ENCODE measurements around the gene NBEA.
"Not testable (repeated sequence)": the region's sequence is repeated elsewhere in the genome, so short reads cannot be mapped to it uniquely, and the experiment has no call there.

Gene NBEA

GRCh38 chr13:34941835-34942731, at the start of gene NBEA:
Gene NBEA, plus strand, starts transcription at chr13:34942270. Its CDS starts 551 bp downstream, at chr13:34942821.
- peak; percentile 74 for DNase-seq

DNA sequence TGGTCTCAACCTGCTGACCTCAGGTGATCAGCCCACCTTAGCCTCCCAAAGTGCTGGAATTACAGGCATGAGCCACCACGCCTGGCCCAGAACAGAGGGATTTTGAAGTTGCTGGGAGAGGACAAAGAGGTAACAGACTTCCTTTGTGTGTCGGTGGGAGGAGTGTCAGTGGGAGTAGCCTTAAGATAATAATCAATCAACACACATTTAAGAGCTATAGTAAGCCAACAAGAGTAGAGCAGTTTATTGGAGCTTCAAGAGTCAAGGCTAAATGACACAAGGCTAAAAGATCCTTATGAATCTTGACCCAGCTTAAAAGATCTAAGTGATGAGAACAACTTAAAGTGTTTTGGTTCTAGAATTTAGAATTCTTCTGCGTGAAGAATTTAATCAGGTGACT, 47.3 kb upstream of the NBEA start:
- no peak for DNase-seq

GRCh38 chr13:34897220-34897619, 44.9 kb upstream of the NBEA start:
- no peak for DNase-seq

DNA sequence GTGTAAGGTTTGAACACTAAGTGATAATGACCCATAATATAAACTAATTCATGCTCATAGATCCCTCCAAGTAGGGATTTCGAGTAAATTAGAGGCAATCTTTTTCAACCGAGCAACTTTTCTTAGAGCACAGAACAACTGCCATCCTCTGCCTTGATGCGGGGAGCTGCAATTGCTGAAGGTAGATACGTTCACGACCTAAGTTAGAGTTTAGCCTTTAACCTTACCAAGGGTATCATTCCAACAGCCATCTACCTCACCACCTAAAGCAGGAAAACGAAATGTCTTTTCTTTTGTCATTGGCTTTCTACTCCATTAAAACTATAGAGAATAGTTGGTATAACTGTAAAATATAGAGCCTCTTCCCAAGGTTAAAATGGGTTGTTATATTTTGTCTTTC, 42.2 kb upstream of the NBEA start:
- DNase-seq: no peak

- no peak for DNase-seq
Measured at GRCh38 chr13:34900288-34900739, 41.8 kb upstream of the NBEA start.

DNA sequence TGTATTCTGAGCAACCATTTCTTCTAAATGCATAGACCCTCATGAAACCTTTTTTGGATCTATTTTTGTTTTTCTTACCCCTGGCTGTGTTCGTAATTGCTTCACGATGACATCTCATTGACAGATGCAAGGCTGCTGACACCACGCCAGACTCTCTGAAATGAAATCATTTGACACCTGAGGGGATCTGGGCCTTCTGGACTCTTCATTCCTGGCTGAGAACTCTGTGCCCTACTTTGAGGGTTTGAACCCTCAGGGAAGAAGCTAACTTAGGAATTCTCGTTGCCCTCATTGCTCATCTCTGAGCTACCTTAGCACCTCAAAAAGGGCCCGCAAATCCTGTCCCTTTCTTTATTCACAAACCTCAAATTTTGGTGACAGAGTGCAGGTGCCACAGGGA, 40.5 kb upstream of the NBEA start:
- DNase-seq: no peak

DNA sequence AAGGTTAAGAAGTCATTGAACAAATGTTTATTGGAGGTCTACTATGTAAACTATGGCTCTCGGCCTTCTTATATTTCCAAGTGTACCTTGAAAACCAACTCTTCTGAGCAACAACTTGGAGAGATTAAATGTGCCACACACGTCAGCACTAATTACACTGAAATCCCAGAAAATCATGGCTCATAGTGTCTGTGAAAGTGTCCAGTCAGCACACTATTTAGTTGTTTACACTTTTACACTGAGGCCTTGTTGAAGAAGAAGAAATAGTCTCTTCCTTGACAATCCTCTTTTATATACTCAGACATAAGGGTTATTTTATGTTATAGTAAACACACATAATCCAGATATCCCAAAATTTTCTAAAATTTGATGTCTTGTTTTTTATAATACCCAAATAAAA, 30.9 kb upstream of the NBEA start:
- no peak for DNase-seq

DNA sequence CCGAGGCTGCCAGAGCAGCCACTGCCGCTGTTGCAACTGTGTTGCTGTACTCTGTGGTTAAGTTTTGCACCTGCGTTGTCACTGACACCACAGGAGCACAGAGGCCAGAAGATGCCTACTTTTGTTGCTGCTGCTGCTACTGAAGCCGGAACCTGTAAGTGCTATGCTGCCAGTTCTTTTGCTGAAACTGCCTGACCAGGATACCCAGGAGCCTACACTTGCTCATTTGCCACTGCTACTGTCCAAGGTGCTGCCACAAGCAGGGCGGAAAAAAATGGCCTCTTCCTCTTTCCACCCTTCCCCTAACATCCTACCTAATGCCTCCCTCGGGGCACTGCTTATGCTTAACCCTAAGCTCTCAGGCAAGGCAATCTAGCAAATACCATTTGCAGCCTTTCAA, 29.0 kb upstream of the NBEA start:
- no peak for DNase-seq

GRCh38 chr13:34914416-34914815, 27.7 kb upstream of the NBEA start:
- no peak for DNase-seq

DNA sequence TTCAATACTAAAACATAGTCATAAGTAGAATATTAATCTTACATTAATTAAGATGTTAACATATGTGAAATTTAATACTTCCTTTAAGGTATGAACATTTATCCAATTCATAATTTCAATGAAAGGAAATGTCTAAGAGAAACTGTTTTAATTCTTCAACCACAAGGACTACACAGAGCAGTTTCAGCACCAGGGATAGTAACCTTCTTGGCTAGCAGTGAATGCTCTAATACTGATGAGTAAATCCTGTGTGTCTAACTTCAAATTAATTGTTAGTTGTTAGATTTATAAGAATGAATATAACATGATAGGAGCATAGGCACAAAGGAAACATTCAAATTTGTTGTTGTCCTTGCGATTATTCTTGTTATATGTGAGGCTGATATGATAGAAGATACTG, 15.6 kb upstream of the NBEA start:
- no peak for DNase-seq

DNA sequence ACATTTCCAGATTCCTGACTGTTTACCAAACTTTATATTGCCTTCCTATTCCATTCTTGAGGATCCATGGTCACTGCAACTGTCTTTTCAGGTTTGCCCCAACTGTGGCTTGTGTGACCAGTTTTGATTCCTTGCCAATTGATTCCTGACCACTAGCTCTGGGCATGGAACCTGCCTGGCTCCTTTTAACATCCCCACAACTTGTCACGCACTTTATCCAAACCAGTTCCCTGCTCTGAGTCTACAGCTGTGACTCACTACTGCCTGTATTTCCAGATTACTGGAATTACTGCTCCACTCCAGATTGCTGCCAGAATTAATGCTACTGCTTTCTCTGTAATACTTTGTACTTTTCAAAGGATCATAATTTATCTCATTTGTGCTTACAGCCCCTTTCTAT, 13.4 kb upstream of the NBEA start:
- DNase-seq: not testable (repeated sequence)

- no peak for DNase-seq
Measured at GRCh38 chr13:34931572-34931971, 10.5 kb upstream of the NBEA start.

GRCh38 chr13:34933349-34933748, 8.7 kb upstream of the NBEA start:
- peak; percentile 83 for DNase-seq

DNA sequence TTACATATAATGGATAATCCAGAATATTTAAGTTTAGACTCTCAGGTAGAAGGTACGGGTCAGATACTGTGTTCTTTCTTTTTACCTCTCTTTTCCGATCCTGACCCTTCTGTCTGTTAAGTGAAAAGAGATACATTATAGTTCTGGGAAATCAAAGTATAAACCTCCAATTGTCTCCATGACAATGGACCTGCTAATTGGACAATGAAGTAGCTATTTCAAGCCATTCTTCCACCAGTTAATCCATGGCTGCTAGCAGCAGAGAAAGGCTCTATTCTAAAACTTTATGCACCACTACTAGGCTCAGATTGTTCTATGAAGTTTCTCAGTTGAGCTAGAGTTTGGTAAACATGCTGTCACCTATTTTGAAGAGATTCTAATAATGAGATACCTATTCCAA, 8.3 kb upstream of the NBEA start:
- peak; percentile 25 for DNase-seq

- no peak for DNase-seq
Measured at GRCh38 chr13:34935841-34936240, 6.2 kb upstream of the NBEA start.

GRCh38 chr13:34939771-34940170, 2.3 kb upstream of the NBEA start:
- DNase-seq: no peak

DNA sequence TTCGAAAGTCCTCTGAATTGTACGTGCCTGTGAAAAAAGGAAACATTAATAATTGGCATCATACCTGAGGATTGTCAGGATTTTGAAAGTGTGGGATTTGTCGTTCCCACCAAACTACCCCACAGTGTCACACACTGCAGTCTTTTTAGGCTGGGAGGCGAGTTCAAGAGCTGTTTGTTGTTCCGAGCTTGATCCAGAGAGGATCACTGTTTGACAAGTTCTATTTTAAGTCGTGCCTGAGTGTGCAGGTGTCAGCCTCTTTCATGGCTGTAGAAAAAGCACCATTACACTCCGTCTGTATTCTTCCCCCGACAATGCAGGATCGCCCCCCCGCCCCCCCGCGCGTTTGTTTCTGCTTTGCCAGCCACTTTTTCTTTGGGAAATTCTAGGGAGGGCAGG, 635 bp upstream of the NBEA start:
- no peak for DNase-seq

DNA sequence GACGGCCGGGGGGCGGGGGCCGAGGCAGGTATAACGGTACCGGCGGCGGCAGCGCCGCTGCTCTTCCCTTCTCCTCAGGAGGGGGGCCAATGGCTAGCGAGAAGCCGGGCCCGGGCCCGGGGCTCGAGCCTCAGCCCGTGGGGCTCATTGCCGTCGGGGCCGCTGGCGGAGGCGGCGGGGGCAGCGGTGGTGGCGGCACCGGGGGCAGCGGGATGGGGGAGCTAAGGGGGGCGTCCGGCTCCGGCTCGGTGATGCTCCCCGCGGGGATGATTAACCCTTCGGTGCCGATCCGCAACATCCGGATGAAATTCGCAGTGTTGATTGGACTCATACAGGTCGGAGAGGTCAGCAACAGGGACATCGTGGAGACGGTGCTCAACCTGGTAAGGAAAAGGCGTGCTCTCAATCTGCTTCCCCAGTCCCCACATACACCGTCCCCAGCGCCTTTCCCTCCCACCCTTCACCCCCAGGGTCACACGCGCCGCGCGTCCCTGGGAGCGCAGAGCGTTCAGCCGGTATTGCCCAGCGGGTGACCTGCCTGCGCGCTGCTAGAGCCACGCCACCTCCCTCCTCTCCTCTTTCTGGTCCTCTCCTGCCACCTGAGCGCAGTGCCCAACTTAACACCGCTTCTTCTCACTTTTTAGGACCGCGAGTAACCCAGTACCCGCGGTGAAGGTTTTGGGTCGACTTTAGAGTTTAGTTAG, 814 bp downstream of the NBEA start:
- DNase-seq: peak; percentile 41

DNA sequence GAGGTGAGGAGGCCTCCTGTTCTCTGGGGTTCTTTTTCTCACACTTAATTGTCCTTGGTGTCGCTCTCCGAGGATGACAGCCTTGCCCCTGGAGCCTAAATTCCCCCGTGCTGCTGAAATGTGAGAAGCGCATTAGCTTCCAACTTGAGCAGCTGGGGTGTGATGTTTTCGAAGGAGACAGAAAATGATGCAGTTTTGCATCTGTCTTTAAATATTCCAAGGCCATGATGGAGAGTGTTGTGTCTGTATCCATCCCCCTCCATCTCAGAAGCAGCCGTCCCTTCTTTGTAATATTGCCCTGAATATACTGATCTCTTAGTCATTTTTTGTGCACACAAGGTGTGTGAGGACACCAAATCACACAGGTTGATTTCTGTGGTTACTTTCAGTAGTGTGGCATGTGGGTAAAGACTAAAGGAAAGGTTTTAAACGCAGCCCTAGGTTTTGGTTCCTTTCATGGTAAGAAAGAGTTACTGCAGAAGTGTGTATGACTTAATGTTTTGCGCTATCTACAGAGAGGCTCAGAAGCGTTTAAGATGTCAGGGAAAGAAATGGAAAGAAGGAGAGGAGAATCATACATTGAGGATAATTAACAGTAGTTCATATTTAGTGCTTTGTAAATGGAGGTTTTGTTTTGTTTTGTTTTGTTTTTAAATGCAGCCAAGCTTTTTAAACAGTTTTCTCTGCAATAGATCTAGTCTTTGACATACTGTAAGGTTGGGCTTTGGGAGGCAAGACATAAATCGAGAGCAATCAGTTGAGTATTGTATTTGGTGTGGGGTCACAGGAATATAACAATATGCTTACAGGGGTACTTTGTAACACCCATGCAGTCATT, 1.6 kb downstream of the NBEA start:
- peak; percentile 38 for DNase-seq

- DNase-seq: no peak
Measured at GRCh38 chr13:34944274-34944634, 2.2 kb downstream of the NBEA start.

GRCh38 chr13:34944751-34945150, 2.7 kb downstream of the NBEA start:
- DNase-seq: no peak

- DNase-seq: no peak
Measured at GRCh38 chr13:34951528-34951927, 9.5 kb downstream of the NBEA start.

- DNase-seq: no peak
Measured at GRCh38 chr13:34959489-34959888, 17.4 kb downstream of the NBEA start.

Measured in DMS79 treated with DMSO at 0.1 percent for 48 hours (cell line).